HG03520 (cell line): ENCODE data around the gene SOX5.
"Not testable (repeated sequence)": the region's sequence is repeated elsewhere in the genome, so short reads cannot be mapped to it uniquely, and the experiment has no call there.

ENCODE experiments used
- ATAC-seq: cut with Tn5 transposase; IDR thresholded peaks from one replicate; pipeline ENCODE4 v1.9.1; 2021; ENCODE audit warnings: mild to moderate bottlenecking, moderate library complexity; ENCODE audit not compliant: unreplicated experiment

Gene SOX5

GRCh38 chr12:23504641-23505399 lies 444.6 kb downstream of the SOX5 start:
- ATAC-seq = no peak

GRCh38 chr12:23504043-23504442 lies 445.4 kb downstream of the SOX5 start:
- ATAC-seq = no peak

GRCh38 chr12:23503544-23503943 lies 445.9 kb downstream of the SOX5 start:
- no peak for ATAC-seq

GRCh38 chr12:23502259-23502658 lies 447.2 kb downstream of the SOX5 start:
- ATAC-seq = no peak

GRCh38 chr12:23495472-23495871 lies 454.0 kb downstream of the SOX5 start:
- no peak for ATAC-seq

GRCh38 chr12:23493672-23494071 lies 455.8 kb downstream of the SOX5 start:
- no peak for ATAC-seq

GRCh38 chr12:23491029-23491428 lies 458.4 kb downstream of the SOX5 start:
- not testable (repeated sequence) for ATAC-seq

- ATAC-seq = no peak
These were observed 461.3 kb downstream of the SOX5 start for GRCh38 chr12:23488130-23488529.

GRCh38 chr12:23484238-23484637 lies 465.2 kb downstream of the SOX5 start:
- no peak for ATAC-seq

- no peak for ATAC-seq
These were observed 466.9 kb downstream of the SOX5 start for GRCh38 chr12:23482571-23482970.
